GM19193 (cell line): ENCODE data around the gene SERF2.

ENCODE experiments used
- POLR2A ChIP-seq: IDR thresholded peaks from 4 replicates; pipeline ENCODE4 v1.6.1; 2011; ENCODE audit not compliant: insufficient read depth, insufficient read length; ENCODE audit errors: extremely low read depth

SERF2 gene

DNA sequence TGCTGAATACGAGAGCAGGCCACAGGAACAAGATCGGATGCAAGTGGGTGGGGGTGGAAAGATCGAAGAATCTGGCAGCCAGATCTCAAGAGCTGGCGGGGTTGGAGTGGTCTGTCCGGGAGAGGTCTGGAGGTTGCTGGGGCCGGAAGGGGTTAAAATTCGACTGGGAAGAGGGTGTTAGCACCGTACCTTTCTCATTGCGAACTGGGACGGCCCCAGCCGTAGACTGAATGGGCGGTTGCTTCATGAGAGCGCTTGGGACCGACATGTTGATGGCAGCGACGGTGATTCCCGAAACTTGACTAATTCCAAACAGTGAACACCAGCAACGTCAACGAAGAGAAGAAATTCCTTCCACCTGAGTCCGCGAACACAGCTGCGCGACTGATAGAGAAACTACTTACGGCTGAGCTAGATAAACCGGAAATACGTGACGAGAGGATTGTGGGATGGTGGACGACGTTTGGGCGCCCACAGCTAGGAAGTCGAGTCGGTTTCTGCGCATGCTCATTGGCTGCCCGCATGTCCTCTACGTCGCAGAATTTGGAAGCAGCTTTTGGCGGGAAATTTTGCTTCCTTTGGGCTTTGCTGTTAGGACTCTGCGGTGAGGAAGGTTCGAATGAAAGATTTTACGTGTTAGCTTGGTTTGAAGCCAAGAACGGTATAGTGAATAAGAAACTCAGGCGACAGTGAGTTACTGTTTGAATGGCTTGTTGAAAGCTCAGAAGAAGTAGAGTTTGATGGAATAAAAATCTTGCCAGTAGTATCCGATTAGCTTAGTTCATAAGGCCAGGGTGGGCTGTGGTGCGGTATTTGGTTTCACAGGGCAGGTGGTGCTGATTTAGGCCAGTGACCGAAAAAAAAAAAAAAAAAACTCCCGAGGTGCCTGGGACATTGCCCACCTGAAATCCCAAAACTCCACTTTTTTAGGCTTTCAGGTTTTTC, 32.5 kb downstream of the SERF2 start, which contains the start of gene MFAP1:
Gene MFAP1, minus strand, starts transcription at position 389 of the 945 bp plus-strand sequence. Its CDS starts 121 bp downstream, at position 268.
- peak; percentile 93 for TF ChIP-seq POLR2A

DNA sequence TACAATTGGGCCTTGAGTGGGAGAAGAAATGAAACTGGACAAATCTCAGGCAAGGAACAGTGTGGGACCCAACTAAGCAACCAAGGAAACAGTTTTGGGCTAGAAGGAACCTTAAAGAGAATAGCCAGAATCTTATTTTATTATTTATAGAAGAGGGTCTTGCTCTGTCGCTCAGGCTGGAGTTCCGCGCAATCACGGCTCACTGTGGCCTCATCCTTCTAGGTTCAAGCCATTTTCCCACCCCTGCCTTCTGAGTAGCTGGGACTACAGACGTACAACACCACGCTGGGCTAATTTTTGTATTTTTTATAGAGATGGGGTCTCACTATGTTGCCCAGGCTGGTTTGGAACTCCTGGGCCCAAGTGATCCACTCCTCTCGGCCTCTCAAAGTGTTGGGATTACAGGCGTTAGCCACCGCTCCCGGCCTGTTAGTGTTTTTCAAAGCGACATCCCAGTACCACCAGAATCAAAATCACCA, 33.9 kb downstream of the SERF2 start:
- TF ChIP-seq POLR2A = no peak

DNA sequence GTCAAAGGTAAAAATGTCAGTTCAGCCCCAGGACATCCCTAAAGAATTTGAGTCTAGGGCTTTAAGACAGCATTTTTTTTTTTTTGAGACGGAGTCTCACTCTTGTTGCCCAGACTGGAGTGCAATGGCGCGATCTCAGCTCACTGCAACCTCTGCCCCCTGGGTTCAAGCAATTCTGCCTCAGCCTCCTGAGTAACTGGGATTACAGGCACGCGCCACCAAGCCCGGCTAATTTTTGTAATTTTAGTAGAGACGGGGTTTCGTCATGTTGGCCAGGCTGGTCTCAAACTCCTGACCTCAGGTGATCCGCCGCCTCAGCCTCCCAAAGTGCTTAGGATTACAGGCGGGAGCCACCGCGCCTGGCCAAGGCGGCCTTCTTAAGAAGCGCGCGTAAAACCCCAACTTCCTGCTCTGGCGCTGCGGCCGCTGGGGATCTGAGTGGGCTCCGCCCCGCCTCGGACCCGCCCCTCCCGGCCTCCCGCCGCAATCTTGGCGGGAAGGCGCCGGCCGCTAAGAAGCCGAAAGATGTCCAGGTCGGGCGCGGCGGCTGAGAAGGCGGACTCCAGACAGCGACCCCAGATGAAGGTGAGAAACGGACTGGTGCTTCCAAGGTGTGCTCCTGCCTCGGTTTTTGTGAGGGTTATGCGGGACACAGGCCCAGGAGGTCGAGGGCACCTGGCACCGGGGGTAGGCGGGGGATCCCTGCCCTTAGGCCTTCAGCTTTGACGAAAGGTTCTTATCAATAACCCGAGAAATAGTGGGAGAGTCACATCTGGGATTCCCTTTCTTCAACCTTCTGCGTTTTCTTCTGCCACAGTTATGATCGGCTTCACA, 34.6 kb downstream of the SERF2 start, which contains the start of gene WDR76:
Gene WDR76, plus strand, starts transcription at position 495 of the 834 bp plus-strand sequence. Its CDS starts 31 bp downstream, at position 526.
- TF ChIP-seq POLR2A = no peak

DNA sequence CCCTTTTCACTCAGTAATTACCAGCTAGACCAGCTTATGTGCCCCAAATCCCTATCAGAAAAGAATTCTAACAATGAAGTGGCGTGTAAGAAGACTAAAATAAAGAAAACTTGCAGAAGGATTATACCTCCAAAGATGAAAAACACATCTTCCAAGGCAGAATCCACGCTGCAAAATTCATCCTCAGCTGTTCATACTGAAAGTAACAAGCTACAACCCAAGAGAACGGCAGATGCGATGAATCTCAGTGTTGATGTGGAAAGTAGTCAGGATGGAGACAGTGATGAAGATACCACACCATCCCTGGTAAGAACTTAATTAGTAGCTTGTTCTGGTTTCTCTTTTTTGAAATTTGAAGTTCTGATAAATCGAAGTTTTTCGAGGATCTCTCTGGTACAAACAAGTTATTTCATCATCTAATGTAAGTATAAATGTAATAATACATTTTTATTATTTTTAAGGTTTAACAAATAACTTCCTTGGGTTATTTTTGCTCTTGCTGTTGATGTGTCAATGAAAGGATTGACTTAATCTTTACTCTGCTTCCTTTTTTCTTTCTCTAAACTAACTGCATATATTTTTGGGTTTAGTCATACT, 36.0 kb downstream of the SERF2 start:
- no peak for TF ChIP-seq POLR2A

DNA sequence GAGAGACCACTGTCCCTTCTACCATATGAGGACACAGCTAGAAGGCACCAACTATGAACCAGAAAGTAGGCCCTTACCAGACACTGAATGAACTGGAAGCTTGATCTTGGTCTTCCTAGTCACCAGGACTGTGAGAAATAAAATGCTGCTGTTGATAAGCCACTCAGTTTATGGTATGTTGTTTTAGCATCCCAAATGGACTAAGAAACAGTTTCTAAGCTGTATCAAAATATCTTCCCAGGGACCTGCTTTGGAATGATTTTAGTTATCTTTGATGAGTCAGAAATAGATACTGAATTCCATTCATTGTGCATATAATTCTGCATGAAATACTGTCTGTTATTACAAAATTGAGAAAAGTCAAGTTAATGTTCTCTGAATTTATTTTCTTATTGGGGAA, 53.3 kb downstream of the SERF2 start:
- TF ChIP-seq POLR2A = no peak
